ENCODE results near the gene TUBB1.
A peak's percentile ranks its signal among the peaks of the same experiment; 100 is the strongest.
"Not testable (repeated sequence)": the region's sequence is repeated elsewhere in the genome, so short reads cannot be mapped to it uniquely, and the experiment has no call there.

Gene TUBB1

GRCh38 chr20:59006864-59007664 lies 12.2 kb upstream of the TUBB1 start, which contains the start of gene CTSZ:
Gene CTSZ (minus strand): TSS chr20:59007254. CDS start chr20:59007128, 126 bp downstream.
- peak; percentile 69 for DNase-seq

GRCh38 chr20:59007665-59008511 lies 11.3 kb upstream of the TUBB1 start:
- DNase-seq: peak; percentile 22

GRCh38 chr20:59008715-59009336 lies 10.4 kb upstream of the TUBB1 start:
- no peak for DNase-seq

- DNase-seq: no peak
These were observed 8.8 kb upstream of the TUBB1 start for GRCh38 chr20:59010321-59010994.

- no peak for DNase-seq
These were observed 8.0 kb upstream of the TUBB1 start for GRCh38 chr20:59010995-59011873.

GRCh38 chr20:59011874-59012157 lies 7.4 kb upstream of the TUBB1 start:
- not testable (repeated sequence) for DNase-seq

- DNase-seq: no peak
These were observed 5.9 kb upstream of the TUBB1 start for GRCh38 chr20:59013031-59013951.

- no peak for DNase-seq
These were observed 5.1 kb upstream of the TUBB1 start for GRCh38 chr20:59013959-59014608.

GRCh38 chr20:59014680-59015389 lies 4.4 kb upstream of the TUBB1 start:
- no peak for DNase-seq

GRCh38 chr20:59015411-59015810 lies 3.8 kb upstream of the TUBB1 start:
- no peak for DNase-seq

- DNase-seq: no peak
These were observed 3.2 kb upstream of the TUBB1 start for GRCh38 chr20:59015812-59016711.

GRCh38 chr20:59016795-59017492 lies 2.3 kb upstream of the TUBB1 start:
- DNase-seq: no peak

- DNase-seq: no peak
These were observed 1.6 kb upstream of the TUBB1 start for GRCh38 chr20:59017493-59018231.

- DNase-seq: no peak
These were observed 412 bp upstream of the TUBB1 start for GRCh38 chr20:59018817-59019216.

- DNase-seq: no peak
These were observed 1.8 kb downstream of the TUBB1 start for GRCh38 chr20:59020938-59021551.

- DNase-seq: no peak
These were observed 3.5 kb downstream of the TUBB1 start for GRCh38 chr20:59022754-59023153.

- DNase-seq: no peak
These were observed 4.4 kb downstream of the TUBB1 start for GRCh38 chr20:59023616-59024015.
